GM12874 (cell line): ENCODE data around the gene RNF144A.

Experiments
- TF ChIP-seq, protein P1 (sequence below): IDR thresholded peaks from 2 replicates; pipeline ENCODE4 v1.5.1; 2011; ENCODE audit warnings: low read depth, mild to moderate bottlenecking, control low read depth, low read length, moderate library complexity; ENCODE audit not compliant: insufficient read depth

Gene RNF144A

DNA sequence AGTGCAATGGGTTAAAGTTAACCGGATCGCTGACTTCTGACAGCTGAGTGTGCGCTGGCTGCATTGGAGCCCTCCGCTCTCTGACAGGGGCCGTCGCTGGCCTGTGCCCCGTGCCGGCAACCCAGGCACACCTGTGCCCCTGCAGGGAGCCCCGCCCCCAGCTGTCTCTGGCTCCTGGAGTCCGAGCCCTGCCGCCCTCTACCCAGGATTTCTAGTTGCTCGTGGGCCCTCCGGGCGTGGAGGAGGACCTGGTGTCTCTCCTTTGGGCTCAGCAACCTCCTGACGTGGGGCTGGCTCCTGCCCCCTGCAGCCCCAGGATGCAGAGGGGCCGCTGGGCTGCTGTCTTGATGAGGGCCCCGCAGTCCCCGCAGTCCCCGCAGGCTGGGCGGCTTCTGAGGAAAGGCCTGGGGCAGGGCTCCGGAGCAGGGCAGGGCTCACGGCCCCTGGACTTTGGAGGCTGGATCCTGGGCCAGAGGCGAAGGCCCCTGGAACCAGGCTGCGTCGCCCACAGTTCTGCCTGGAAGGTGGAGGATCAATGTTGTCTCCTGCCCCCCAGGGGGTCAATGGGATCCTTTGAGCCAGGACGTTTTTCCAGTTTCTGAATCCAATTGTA lies 172.8 kb downstream of the RNF144A start:
- TF ChIP-seq, protein P1, sequence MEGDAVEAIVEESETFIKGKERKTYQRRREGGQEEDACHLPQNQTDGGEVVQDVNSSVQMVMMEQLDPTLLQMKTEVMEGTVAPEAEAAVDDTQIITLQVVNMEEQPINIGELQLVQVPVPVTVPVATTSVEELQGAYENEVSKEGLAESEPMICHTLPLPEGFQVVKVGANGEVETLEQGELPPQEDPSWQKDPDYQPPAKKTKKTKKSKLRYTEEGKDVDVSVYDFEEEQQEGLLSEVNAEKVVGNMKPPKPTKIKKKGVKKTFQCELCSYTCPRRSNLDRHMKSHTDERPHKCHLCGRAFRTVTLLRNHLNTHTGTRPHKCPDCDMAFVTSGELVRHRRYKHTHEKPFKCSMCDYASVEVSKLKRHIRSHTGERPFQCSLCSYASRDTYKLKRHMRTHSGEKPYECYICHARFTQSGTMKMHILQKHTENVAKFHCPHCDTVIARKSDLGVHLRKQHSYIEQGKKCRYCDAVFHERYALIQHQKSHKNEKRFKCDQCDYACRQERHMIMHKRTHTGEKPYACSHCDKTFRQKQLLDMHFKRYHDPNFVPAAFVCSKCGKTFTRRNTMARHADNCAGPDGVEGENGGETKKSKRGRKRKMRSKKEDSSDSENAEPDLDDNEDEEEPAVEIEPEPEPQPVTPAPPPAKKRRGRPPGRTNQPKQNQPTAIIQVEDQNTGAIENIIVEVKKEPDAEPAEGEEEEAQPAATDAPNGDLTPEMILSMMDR = no peak

DNA sequence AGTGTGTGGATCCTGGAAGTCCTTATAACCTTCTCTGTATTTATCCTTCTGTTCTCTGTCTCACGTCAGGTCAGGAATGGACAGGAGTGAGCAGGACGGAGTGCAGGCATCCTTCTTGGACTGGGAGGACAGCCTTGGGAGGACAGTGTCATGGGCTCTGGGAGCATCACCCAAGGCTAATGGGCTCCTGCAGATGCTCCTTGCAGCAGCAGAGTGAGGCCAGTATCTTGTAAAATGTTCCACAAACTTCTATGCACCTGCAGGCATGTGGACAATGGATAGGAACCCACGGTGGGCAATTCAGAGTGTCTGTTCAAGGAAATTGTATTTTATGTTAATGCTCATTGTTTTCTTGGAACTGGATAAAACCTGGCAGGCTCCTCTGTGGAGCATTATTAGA lies 176.2 kb downstream of the RNF144A start:
- TF ChIP-seq, protein P1 = no peak
